ENCODE measurements around the gene MNX1. TPM values are rescaled to one million over a fixed set of nuclear protein-coding genes. Genes with fewer than 3 reads are reported as not detected.

The MNX1 gene
- total RNA-seq, 1 donor from 2014 or later, result 0.14 TPM

DNA sequence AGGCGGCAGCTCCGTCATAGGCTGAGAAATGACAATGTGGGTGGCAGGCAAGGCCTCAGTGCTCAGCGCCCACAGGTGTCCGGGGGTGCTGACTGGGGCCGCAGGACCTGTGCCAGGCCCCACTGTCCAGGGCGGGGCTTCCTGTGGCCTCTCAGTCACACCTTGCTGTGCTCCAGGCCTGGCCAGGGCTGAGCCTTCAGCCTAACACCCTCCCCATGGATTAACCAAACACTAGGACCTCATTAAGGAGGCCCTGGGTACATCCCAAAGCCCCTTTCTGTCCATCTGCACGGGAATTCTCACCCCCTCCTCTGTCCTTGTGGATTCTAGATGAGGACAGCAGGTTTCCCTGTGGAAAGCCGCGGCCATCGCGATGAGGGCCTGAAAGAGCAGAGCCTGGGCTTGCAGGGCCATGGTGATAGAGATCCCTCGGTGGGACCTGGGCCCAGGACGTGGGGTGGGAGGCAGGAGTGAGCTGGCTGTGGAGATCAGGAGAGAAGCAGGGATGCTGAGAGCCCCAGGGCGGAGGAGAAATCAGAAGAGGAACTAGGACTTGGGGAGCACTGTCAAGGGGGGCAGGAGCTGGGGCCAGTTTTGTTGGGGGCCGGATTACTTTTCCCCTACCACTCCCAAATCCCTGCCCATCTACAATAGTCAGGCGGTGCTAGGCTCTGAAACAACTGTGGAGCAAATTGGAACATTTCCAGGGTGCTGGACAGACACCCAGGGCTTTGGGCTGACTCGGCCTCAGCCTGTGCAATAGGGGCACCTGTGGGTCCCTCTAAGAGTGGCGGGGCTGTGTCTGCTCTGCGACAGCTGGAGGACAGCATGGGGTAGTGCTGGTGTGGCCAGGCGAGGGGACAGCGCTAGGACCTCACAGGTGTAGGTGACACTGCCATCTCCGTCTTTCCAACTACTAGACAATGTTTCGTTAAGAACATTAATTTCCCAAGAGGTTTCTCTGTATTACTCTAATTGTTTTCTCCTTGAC lies 23.3 kb upstream of the MNX1 start:
- intact Hi-C loops (cut with micrococcal nuclease), result no loop called here

DNA sequence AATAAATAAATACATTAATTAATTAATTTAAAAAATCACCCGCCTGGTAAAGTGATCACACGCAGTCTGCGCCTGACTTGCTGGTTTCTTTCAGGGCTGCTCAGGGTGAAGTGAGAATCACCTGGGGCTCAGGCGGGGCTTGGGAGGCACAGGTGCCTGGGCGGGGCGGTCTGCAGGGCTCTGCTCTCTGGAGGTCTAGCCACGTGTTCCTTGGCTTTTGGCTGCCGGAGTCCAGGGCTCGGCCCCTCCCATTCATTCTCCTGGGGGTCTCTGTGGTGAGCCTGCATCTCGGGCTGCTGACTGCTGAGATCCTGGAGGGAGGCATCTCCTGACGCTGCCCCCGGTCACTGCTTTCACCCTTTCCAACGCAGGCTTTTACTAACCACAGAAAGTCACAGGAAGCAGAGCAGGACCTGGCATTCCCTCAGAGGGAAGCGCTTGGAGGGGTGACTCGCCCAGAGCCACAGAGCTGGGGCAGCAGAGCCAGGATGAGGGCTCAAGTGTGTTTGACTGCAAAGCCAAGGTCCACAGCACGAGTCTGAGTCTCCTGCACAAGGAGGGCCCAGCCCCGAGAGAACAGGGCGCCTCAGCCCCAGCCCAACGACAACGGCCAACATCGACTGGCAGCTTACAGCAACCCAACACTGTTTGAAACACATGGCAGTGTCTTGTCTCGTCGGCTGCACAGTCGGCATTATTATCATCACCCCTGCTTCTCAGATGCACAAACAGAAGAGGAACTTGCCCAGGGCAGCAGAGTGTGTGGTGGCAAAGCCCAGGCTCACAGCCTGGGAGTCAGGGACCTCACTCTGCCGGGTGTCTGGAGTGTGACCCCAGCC lies 22.4 kb upstream of the MNX1 start:
- intact Hi-C loops (cut with micrococcal nuclease), result no loop called here

DNA sequence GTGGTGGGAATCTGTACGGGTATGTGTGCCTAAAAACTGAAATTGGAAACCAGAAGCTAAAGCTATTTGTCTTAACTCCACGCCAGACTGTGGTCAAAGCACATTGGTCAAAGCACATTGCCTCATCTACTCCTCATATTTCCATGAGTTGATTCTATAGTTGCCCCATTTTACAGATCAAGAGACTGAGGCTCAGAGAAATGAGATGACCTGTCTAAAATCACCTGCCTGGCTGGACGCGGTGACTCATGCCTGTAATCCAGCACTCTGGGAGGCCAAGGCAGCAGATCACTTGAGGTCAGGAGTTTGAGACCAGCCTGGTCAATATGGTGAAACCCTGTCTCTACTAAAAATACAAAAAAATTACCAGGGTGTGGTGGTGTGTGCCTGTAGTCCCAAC lies 21.7 kb upstream of the MNX1 start:
- intact Hi-C loops (cut with micrococcal nuclease), result no loop called here

DNA sequence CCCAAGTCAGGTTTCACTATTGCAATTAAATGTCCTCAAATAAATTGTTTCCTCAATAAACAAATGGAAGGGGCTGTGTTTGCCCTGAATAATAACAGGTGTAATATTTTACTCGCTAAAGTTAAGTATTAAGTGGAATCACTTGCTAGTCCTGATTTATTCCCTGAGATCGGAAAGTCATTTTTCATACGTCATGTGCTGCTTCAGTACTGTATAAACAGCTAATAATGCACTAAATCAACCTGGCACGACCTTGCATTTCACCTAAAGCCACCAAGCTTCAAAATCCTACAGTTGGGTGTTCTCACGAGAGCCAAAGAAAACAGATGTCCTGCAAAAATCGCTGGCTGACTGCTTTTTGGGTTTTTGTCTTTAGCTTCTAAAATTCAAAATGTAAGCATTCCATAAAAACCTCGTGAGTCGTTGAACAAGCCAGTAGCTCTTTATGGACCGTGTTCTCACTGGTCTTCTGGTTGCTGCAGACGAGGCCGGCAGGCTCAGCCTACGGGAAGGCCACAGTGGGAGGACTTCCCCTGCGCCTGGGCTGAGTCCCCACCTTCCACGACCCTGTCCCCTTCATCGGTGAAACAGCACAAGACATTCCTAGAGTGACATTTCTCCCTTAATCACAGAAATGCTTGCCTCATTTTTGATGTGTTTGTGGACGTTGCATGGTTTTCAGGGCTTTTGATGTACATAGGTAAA lies 17.9 kb upstream of the MNX1 start:
- intact Hi-C loops (cut with micrococcal nuclease), result no loop called here

DNA sequence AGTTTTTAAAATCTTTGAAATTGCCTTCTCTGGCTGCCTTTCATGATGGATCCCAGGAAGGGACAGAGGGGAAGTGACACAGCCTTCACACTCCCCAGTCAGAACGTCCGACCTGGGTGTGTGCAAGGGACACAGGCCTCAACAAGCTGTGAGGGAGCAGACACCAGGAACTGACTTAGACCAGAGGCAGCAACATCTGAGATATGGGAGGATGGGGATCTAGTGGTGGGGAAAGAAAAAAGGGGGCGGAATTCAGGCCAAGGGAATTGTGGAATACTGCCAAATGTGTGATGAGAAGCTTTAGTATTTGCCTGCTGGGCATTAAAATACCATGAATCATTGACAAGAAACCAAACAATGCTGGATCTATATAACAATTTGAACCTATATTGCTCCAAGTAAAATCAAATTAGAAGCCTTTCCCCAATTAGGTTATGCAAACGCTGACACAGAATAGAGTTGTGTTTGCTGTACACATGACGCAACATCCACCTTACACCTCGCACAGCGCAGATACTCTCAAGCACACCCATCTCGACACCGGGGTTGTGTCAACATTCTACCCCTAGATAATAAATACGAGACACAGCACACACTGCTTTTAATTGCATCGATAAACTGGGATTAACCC lies 17.2 kb upstream of the MNX1 start:
- intact Hi-C loops (cut with micrococcal nuclease), result no loop called here

DNA sequence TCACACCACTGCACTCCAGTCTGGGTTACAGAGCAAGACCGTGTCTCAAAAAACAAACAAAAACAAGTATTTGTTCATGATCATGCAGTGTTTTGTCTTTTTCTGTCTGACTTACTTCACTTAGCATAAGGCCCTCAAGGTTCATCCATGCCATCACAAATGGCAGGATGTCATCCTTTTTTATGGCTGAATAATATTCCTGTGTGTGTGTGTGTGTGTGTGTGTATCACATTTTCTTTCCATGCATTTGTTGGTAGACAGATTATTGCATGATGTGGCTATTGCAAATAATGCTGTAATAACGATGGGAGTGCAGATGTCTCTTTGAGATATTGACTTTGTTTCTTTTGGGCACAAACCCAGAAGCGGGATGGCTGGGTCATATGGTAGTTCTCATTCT lies 14.3 kb upstream of the MNX1 start:
- intact Hi-C loops (cut with micrococcal nuclease), result loop anchor here (5.0 kb wide), 1 partner anchor 668 kb away; no protein-coding TSS in a partner anchor

DNA sequence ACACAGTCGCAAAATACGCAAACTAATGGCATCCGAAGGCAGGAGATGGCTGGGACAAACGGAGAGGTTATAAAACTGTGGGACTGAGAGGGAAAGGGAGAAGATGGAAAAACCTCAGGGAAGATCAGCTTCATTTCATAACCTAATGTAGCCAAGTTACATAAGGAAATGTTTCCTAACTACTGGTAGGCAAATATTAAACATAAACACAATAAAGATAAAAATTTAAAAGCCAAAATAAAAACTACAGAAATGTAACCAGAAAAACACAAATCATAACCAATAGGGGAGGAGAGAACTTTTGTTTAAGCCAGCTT lies 13.1 kb upstream of the MNX1 start:
- intact Hi-C loops (cut with micrococcal nuclease), result loop anchor here (5.0 kb wide), 1 partner anchor 669 kb away; no protein-coding TSS in a partner anchor

DNA sequence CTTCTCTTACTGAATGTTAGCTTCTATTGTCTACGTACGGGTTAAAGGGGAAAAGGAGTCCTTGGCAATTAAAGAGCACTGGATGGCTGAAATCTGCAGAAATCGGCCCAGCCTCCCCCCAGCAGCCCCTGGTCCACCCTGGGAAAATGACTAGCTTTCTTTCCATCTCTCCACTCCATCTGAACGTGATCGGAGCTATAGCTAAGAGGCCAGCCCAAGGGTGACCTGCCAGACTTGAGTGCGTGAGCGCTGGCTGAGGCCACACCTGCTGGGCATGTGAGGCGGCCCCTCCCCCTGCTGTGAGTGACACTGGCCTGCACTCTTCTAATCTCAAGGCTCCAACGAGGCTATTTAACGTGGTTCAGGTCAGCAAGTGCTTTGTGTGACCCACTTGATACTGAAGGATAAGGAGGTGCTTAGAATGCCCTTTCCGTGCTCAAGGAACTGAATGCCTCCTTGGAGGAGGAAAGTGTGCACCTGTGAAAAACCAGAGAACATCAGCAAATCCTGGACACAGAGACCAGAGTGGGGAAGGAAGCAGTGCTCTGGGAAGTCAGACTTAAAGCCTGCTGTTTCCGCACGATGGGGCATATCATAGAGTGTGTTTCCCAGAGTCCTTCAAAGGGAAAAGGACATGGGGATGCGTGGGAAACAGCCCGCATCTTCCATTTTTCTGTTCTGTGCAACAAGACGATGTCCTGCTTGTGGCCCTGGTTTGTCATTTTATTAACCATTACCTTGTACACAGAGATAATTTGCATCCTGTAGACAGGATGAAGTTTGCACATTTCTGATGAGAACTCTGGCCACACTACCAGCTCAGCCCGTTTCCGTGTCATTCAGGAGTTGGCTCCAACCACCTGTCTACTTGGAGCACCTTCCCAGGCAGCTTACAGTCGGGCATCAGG lies 12.5 kb upstream of the MNX1 start:
- intact Hi-C loops (cut with micrococcal nuclease), result loop anchor here (5.0 kb wide), 1 partner anchor 669 kb away; no protein-coding TSS in a partner anchor

DNA sequence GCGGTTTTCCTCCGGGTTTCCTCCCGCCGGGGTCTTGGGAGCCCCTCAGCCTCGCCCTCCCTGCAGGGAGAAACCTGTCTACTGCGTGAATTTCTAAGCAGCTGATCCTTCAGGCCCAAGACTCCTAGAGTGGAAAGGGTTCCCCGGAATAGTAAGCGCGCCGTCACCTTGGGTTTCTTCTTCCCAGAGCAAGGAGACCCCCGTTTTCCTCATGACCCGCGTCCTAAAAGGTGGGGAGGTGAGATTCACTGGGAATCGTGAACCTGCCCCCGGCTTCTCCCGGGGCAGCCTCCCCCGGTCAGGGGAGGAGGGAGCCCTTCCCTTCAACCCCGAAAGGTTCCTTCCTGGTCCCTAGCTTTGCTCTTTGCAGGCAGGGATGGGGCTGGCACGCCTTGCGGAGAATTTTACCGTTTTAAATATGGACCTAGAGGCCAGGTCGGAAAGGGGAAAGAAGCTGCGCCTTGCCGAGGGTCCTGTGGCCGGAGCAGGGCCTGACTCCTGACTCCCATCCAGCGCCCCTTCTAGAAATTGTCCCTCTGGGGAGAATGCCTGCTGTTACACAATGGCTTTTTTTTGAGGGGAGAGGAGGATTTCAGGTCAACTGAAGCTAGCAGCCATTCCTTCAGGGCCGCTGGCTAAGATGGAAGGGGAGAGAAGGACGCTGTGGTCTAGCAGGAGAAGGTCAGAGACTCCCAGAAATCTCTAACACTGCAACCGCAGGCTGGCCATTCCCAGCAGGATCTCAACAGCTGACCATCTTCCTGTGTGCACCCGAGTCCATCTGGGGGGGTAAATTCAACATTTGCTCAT lies 11.6 kb upstream of the MNX1 start:
- intact Hi-C loops (cut with micrococcal nuclease), result loop anchor here (5.0 kb wide), 1 partner anchor 670 kb away; no protein-coding TSS in a partner anchor

DNA sequence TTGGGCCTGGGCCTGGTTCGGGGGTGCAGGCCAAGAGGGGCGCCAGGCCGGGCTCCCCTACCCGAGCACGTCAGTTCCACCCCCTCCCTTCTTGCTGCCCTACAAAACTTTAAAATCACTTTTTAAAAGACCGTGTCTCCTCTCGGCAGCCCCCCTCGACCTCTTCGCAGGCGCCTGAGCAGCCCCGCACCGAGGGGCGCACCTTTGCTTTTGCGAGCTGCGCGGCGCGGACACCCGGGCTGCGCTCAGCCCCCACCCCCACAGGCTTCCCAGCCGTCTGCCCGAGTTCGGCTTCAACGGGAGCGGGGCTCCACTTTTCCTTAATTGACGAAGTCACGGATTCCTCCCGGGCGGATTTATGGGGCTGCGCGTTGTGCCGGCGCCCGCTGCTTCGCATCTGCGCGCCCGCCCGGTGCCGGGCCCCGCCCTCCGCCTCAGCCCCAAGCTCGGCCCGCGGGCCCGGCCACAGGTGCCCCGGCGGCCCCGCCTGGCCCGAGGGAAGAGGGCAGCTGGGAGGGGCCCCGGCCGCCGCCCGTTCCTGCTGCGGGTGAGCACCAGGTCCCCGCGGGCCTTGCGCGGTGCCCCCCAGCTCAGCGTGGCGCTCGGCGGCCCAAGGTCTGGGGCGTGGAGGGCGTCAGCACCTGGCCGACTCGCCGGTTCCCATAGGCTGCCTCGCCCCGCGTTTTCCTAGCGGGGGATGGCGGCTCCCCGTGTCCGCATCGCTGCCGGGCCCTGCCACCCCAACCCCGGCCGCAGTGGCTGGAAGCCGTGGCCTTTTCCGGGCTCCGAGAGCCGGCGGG lies 10.8 kb upstream of the MNX1 start:
- intact Hi-C loops (cut with micrococcal nuclease), result loop anchor here (5.0 kb wide), 1 partner anchor 671 kb away; no protein-coding TSS in a partner anchor

DNA sequence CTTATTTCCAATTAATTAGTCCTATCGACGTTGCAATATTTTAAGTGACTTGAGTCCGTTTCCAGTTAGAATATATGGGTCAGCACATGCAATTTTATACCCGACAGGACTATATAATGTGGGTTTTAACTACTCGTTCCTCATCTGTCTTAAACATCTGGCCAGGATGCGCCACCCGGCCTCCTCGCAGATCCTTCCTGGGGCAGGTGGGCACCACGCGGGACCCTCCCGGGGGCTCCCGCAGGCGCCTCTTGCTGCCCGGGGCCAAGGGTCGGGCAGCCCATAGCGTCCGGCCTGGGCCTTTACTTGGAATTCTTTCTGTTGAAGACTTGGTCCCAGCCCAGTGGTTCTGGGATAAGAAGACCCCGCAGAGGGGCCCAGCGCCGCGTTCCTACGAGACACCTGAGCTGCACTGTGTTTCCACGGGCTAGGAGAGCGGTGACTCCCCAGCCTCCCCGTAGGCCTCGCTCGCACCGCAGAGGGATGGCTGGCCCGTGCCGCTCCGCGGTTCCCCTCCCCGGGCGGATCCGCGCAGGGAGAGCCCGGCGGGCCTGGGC lies 10.1 kb upstream of the MNX1 start:
- intact Hi-C loops (cut with micrococcal nuclease), result loop anchor here (5.0 kb wide), 1 partner anchor 672 kb away; no protein-coding TSS in a partner anchor

DNA sequence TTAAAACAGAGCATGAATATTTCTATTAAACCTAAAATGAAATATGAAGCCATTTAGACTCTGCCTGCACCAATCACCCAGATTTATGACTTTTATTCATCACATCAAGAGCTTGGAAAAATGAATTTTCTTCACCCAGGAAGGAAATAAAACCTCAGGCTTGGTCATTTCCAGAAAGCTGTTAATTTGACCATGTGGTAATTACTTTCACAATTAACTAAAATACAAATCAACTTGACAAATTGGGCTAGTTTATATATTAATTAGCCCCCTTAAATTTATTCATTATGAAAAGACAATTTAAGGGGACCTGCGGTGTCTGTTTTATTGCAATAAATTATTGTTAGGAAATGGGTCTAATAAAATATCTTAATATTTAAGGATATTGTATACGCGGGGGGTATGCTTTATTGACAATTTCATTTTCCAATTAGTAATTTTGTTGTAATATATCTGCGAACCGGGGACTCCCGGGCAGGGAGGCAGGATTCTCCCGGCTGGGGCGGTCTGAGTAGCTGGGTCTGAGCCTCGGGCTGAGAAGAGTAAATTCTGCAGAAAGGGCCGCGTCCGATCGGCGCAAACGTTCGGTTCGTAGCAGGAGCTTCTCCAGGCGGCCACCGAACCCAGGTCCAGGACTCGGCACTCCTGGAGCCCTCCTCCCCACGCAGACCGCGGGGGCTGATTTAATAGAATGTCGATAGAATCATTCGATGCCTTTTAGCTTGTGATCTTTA lies 9.4 kb upstream of the MNX1 start:
- intact Hi-C loops (cut with micrococcal nuclease), result loop anchor here (1.0 to 5.0 kb wide), 5 partner anchors 9 to 1648 kb away; no protein-coding TSS in a partner anchor

DNA sequence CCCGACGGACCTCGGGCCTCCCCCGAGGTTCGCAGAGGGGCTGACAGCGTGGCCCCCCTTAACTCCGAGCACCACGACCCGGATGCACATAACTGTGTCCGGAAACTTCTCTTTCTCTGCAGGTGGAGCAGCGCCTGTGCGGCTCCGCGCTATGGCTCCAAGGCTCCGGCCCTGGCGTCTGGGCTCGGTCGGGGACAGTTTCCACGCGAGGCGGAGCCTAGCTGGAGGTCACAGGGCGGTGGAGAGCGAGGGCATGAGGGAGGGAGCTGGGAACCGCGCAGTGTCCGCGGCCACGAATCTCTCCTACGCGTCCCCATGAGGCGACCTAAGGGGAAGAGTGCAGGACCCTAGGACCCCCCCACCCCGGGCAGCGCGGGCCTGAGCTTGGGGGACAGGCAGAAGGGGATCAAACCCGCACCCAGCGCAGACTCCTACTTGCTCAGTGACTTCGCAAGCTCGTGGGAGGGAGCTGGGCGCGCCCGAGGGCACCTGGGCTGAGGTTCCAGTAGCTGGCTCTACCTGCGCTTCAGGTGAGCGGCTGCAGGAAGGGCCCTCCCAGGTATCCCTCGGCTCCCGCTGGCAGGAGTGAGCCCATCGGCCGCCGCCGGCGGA lies 8.6 kb upstream of the MNX1 start:
- intact Hi-C loops (cut with micrococcal nuclease), result loop anchor here (1.0 to 5.0 kb wide), 4 partner anchors 8 to 1647 kb away; no protein-coding TSS in a partner anchor

DNA sequence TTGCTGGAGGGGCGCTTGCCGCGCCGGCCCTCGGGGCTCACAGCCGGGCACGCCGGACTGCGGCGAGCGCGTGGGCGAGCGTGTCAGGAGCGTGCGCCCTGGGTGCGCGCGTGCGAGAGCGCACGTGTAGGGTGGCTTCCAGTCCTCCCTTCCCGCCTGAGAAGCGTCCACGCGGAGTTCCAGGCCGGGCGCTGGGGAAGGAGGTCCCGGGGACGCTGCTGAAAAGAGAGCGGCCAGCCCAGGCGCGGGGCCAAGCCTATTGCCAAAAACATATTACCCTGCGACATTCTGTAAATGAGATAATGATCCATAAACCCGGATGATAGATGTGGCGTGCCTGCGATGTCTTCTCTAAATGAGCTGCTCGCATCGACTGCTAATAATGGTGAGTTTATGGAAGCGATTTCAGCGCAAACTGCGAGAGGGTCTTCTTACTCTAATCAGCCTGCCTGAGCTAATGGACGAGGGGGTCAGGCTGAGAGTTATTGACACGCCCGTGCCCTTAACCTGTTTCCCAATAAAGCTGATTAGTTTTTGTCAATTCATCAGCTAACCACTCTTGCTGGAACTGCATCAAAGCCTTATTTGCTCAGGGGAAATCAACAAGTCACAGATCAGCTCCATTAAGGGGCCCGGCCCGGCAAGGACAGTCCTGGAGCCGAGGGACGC lies 8.0 kb upstream of the MNX1 start:
- intact Hi-C loops (cut with micrococcal nuclease), result loop anchor here (2.0 to 5.0 kb wide), 3 partner anchors 14 to 1646 kb away; no protein-coding TSS in a partner anchor

DNA sequence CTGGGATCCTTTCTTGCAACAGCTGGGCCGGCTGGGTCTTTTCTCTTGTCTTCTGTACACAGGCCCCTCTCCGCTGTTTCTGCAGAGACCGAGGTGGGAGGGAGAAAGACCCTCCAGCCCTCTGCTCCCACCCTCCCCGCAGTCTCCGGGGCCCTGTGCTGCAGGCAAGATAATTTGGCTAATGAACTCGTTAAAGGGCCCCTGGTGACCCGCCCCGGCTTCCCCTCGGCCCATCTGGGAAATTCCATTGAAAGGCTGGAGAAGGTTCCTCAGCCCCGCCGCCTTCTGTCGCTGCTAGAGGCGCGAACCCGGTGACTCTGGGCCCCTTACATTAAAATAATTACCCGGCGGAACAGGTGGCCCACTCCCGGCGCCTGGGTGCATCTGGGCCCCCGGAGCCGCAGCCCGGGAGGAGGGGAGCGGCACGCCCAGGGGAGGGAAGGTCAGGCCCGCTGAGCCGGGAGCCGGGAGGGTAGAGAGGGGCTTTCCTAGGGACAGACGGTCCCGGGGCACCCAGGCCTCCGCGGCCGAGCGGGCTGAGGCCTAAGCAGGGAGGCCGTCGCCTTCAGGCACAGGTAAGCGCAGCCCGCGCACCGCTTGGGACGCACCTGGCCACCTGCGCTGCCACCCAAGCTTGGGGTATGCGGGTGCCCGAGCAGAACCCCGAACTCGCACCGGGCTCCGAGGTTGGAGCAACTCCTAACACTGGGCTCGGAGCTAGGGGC lies 7.3 kb upstream of the MNX1 start:
- intact Hi-C loops (cut with micrococcal nuclease), result loop anchor here (2.0 to 5.0 kb wide), 3 partner anchors 13 to 1645 kb away; no protein-coding TSS in a partner anchor

Data from T-helper 2 cell treated with Interferon-gamma antibody and Interleukin-4, amounts not matched to agents 100 ng/mL and 5 ng/mL, for 36 hours (primary cell).